Measurements from ENCODE around the gene KAT2B. TPM values are rescaled to one million over a fixed set of nuclear protein-coding genes. Genes with fewer than 3 reads are reported as not detected.
"Not testable (repeated sequence)": the region's sequence is repeated elsewhere in the genome, so short reads cannot be mapped to it uniquely, and the experiment has no call there.

KAT2B gene
- polyA plus RNA-seq, 1 of the 3 experiments (the other 2 are of a cell fraction) = 2.1 TPM

GRCh38 chr3:20015525-20015924, 24.7 kb upstream of the KAT2B start:
- no peaks in the 10 kb centered on the region for H3K27me3 ChIP-seq (ENCODE audit: insufficient read depth)
- ChIA-PET POLR2A (no interaction called here), CTCF (interaction anchor here (0.9 kb wide), 1 partner anchor 14 kb away, joined by 4 read pairs; no protein-coding TSS in a partner anchor)
- H3K9me3 ChIP-seq = no peaks in the 10 kb centered on the region
- 100% methylated on average over 1 of the region's 1 CpG for WGBS (ENCODE audit: low lambda C conversion rate)
- H3K4me2 ChIP-seq = no peak overlapping the region
- H3K27ac ChIP-seq (ENCODE audit: low read depth in 2 of 2, low read length in 1 of 2) = no peak overlapping the region
- no peaks in the 10 kb centered on the region for H3K36me3 ChIP-seq (replicated peaks in 1 of 2; ENCODE audit: control insufficient read depth in 1 of 2, insufficient read depth in 2 of 2, low read length in 1 of 2)
- peaks cover 0 to 3% of the 10 kb centered on the region in 2 experiments; a peak in 1 of 4 replicates for H3K4me1 ChIP-seq (ENCODE audit: control insufficient read depth in 1 of 2, insufficient read depth in 2 of 2, low read depth in 1 of 2, low read length in 1 of 2)
- TF ChIP-seq RXRA (IDR thresholded peaks at IDR 0.05; ENCODE audit: borderline replicate concordance, low read depth) = no peak
- no peak for TF ChIP-seq CHD2 (IDR thresholded peaks at IDR 0.05; ENCODE audit: low read length, partially characterized antibody)
- TF ChIP-seq RCOR1 (IDR thresholded peaks at IDR 0.05; ENCODE audit: low read length) = no peak
- no peak for TF ChIP-seq RAD21 (IDR thresholded peaks at IDR 0.05; ENCODE audit: low read length)
- TF ChIP-seq EP300 (IDR thresholded peaks at IDR 0.05; ENCODE audit: borderline replicate concordance in 1 of 2, low read depth in 1 of 2, low read length in 1 of 2) = no peak
- TF ChIP-seq NFIC (IDR thresholded peaks at IDR 0.05; ENCODE audit: borderline replicate concordance) = no peak
- no peak for TF ChIP-seq TAF1 (IDR thresholded peaks at IDR 0.05; ENCODE audit: borderline replicate concordance, low read depth, low read length)
- no peak overlapping the region for H3K9ac ChIP-seq
- H3F3A ChIP-seq (replicated peaks; ENCODE audit: insufficient read depth) = no peaks in the 10 kb centered on the region
- DNase-seq = no peak
- no peaks in the 10 kb centered on the region for H3K9me2 ChIP-seq
- H3K79me2 ChIP-seq (ENCODE audit: insufficient read depth) = no peaks in the 10 kb centered on the region
- H3K4me3 ChIP-seq (ENCODE audit: low read depth in 2 of 2, low read length in 1 of 2) = no peak overlapping the region
- H4K20me1 ChIP-seq (ENCODE audit: insufficient read depth) = no peaks in the 10 kb centered on the region
- no peak overlapping the region for H2AFZ ChIP-seq (ENCODE audit: low read depth)

GRCh38 chr3:20016076-20016475, 24.2 kb upstream of the KAT2B start:
- POLR2A ChIA-PET; H3K9ac ChIP-seq; H3K36me3 ChIP-seq (replicated peaks in 1 of 2; ENCODE audit: control insufficient read depth in 1 of 2, insufficient read depth in 2 of 2, low read length in 1 of 2); H3K4me1 ChIP-seq (ENCODE audit: control insufficient read depth in 1 of 2, insufficient read depth in 2 of 2, low read depth in 1 of 2, low read length in 1 of 2); H3K27ac ChIP-seq (ENCODE audit: low read depth in 2 of 2, low read length in 1 of 2); H3K9me3 ChIP-seq; DNase-seq; H3K9me2 ChIP-seq; H3K4me3 ChIP-seq (ENCODE audit: low read depth in 2 of 2, low read length in 1 of 2); H3F3A ChIP-seq (replicated peaks; ENCODE audit: insufficient read depth); H2AFZ ChIP-seq (ENCODE audit: low read depth); H4K20me1 ChIP-seq (ENCODE audit: insufficient read depth); H3K4me2 ChIP-seq; H3K27me3 ChIP-seq (ENCODE audit: insufficient read depth); CTCF ChIA-PET; H3K79me2 ChIP-seq (ENCODE audit: insufficient read depth): not testable (repeated sequence)
- WGBS (ENCODE audit: low lambda C conversion rate) = 68% methylated on average over 3 of the region's 3 CpGs

GRCh38 chr3:20022954-20023622, 17.2 kb upstream of the KAT2B start:
- Histone ChIP-seq H3K9ac (no peak overlapping the region), H3K27ac (ENCODE audit: low read depth in 2 of 2, low read length in 1 of 2) (peak overlapping the region in 1 of 2 experiments; percentile 13; a peak in 1 of 4 replicates), H3F3A (replicated peaks; ENCODE audit: insufficient read depth) (no peaks in the 10 kb centered on the region), H3K9me2 (no peaks in the 10 kb centered on the region), H3K79me2 (ENCODE audit: insufficient read depth) (no peaks in the 10 kb centered on the region), H3K27me3 (ENCODE audit: insufficient read depth) (no peaks in the 10 kb centered on the region), H3K36me3 (replicated peaks in 1 of 2; ENCODE audit: control insufficient read depth in 1 of 2, insufficient read depth in 2 of 2, low read length in 1 of 2) (no peaks in the 10 kb centered on the region), H3K4me1 (ENCODE audit: control insufficient read depth in 1 of 2, insufficient read depth in 2 of 2, low read depth in 1 of 2, low read length in 1 of 2) (peaks cover 0 to 9% of the 10 kb centered on the region in 2 experiments; a peak in 2 of 4 replicates), H3K9me3 (no peaks in the 10 kb centered on the region), H4K20me1 (ENCODE audit: insufficient read depth) (no peaks in the 10 kb centered on the region), H3K4me3 (ENCODE audit: low read depth in 2 of 2, low read length in 1 of 2) (no peak overlapping the region), H3K4me2 (no peak overlapping the region), H2AFZ (ENCODE audit: low read depth) (no peak overlapping the region)
- TF ChIP-seq FOXM1 (IDR thresholded peaks at IDR 0.05; ENCODE audit: low read depth) (no peak), USF1 (IDR thresholded peaks at IDR 0.05; ENCODE audit: borderline replicate concordance, low read depth) (no peak), RFX5 (IDR thresholded peaks at IDR 0.05; ENCODE audit: low read length) (no peak), MXI1 (IDR thresholded peaks at IDR 0.05; ENCODE audit: low read depth, low read length) (peak; percentile 95), TCF12 (IDR thresholded peaks at IDR 0.05) (no peak), GATA2 (CRISPR knock-in tag; IDR thresholded peaks at IDR 0.05) (peak; percentile 79), SMC3 (IDR thresholded peaks at IDR 0.05; ENCODE audit: low read depth, low read length) (no peak), TEAD4 (IDR thresholded peaks at IDR 0.05; ENCODE audit: borderline replicate concordance, insufficient read depth) (no peak), FOXJ3 (CRISPR knock-in tag; IDR thresholded peaks at IDR 0.05) (no peak), CHD2 (IDR thresholded peaks at IDR 0.05; ENCODE audit: low read length, partially characterized antibody) (no peak), EP300 (IDR thresholded peaks at IDR 0.05; ENCODE audit: borderline replicate concordance in 1 of 2, low read depth in 1 of 2, low read length in 1 of 2) (peak in 1 of 2 experiments; percentile 62; a peak in 2 of 4 replicates), NFIC (IDR thresholded peaks at IDR 0.05; ENCODE audit: borderline replicate concordance) (no peak), TAF1 (IDR thresholded peaks at IDR 0.05; ENCODE audit: borderline replicate concordance, low read depth, low read length) (no peak), RCOR1 (IDR thresholded peaks at IDR 0.05; ENCODE audit: low read length) (peak; percentile 71), POLR2AphosphoS5 (IDR thresholded peaks at IDR 0.05; ENCODE audit: low read depth, low read length) (no peak), RAD21 (IDR thresholded peaks at IDR 0.05; ENCODE audit: low read length) (peak; percentile 28; the same call in 1 of the 2 replicates), YY1 (IDR thresholded peaks at IDR 0.05; ENCODE audit: low read depth) (no peak)
- CTCF ChIA-PET = interaction anchor here (1.0 to 2.2 kb wide), 3 partner anchors 12 to 40 kb away, joined by 3 to 4 read pairs (median 3); partner anchors contain the start of gene KAT2B
- POLR2A ChIA-PET = interaction anchor here (0.6 kb wide), 1 partner anchor 155 kb away, joined by 3 read pairs; no protein-coding TSS in a partner anchor
- 61% methylated on average over 2 of the region's 2 CpGs for whole genome bisulfite sequencing (ENCODE audit: low lambda C conversion rate)
- DNase-seq = peak; percentile 52

Data from SK-N-SH (cell line).